HG02588 (cell line): Measurements from ENCODE around the gene HPS4.
"Not testable (repeated sequence)": the region's sequence is repeated elsewhere in the genome, so short reads cannot be mapped to it uniquely, and the experiment has no call there.

ENCODE experiments used
- ATAC-seq: cut with Tn5 transposase; IDR thresholded peaks from one replicate; pipeline ENCODE4 v1.9.1; 2021; ENCODE audit warnings: mild to moderate bottlenecking, moderate library complexity; ENCODE audit not compliant: unreplicated experiment

Gene HPS4

DNA sequence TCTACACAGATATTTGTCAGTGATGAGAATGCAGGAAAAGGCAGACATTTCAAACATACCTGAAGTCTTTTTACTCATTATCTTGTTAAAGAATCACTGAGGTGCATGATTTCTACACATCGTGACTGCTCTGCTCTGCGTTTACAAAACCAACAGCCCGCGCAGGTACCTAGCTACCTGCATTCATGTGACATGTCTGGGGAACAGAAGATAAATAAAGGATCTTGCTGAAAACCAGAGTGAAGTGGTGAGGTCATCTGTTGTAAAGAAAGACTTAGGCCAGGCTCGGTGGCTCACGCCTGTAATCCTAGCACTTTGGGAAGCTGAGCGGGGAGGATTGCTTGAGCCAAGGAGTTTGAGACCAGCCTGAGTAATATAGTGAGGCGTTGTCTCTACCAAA lies 38.8 kb downstream of the HPS4 start:
- no peak for ATAC-seq

DNA sequence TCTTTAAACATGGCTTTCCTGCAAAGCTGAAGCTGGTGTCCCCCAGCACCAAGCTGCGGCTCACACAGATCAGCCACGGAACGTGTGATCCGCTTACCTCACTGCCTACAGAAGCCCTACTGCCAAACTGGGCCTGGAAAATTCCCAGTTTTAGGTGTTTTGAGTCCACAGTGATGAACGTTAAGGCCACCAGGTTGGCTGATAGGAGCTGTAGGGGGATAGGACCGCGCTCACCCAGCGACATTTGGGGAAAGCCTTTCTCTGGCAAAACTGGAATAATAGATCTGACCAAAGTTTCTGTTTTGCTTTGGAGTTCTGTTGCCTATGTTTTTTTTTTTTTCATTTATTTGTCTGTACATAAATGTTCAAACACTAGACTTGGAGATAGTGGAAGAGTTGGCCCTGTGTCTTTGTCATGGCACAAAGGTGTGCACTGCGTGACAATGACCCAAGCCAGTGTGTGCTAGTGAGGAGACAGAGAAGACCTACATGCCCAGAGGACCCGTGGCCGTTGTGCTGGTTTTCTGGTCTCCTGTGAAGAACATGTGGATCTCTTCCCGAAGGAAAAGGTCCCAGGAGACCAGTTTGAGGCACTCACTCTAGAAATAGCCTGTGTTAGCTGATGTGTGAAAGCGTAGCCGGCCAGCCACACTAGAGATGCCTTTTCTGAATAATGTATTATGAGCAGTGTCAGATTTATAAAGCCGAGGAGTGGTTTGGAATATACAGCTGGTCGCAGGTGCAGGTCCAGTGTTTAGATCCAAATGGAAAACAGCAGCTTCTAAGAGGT lies 39.5 kb downstream of the HPS4 start:
- no peak for ATAC-seq

DNA sequence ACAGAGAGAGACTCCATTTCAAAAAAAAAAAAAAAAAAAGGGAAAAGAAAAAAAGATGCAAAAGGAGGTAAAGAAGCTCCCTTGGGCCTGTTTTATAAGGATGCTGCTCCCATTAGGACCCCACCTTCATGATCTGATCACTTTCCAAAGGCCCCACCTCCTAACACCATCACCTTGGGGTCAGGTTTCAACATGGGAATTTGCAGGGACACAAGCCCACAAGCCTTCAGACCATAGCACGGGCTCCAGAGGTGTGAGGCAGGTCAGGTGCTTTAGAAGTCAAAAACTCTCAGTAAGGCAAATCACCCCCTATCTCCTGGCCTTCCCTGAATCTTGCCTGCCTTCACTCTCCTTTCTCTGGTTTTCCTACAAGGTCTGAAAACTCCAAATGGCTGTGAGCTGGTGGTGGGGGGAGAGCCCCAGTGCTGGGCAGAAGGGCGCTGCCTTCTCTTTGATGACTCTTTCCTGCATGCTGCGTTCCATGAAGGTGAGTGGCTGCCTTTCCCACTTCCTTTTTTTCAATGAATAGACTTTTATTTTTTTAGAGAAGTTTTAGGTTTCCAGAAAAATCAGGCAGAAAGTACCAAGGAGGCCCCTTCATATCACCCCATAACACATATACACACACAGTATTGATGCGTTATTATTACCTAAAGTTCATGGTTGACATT lies 41.4 kb downstream of the HPS4 start:
- no peak for ATAC-seq

DNA sequence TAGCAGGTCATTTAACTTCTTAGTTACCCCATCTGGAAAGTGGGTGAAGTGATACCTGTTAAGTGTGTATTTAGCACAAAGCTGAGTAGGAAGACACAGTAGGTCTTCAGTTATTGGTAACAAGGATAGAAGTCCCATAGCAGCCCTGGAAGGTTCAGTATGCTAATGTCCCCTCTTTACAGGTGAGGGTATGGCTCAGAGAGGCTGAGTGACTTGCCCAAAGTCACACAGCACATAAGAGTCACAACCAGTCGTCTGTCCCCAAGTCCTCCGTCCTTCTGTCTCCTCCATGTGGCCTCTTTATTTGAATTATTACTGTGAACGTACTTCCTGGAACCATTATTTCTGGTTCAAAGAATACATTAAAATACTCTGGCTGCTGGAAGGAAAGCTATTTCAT lies 44.0 kb downstream of the HPS4 start:
- no peak for ATAC-seq

DNA sequence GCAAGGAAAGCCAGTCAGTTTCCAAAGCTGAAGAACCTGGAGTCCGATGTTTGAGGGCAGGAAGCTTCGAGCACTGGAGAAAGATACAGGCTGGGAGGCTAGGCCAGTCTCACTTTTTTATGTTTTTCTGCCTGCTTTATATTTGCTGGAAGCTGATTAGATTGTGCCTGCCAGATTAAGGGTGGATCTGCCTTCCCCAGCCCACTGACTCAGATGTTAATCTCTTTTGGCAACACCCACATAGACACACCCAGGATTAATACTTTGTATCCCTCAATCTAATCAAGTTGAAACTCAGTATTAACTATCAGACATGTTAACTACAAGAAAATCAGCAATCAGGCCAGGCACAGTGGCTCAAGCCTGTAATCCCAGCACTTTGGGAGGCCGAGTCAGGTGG lies 44.8 kb downstream of the HPS4 start:
- not testable (repeated sequence) for ATAC-seq

DNA sequence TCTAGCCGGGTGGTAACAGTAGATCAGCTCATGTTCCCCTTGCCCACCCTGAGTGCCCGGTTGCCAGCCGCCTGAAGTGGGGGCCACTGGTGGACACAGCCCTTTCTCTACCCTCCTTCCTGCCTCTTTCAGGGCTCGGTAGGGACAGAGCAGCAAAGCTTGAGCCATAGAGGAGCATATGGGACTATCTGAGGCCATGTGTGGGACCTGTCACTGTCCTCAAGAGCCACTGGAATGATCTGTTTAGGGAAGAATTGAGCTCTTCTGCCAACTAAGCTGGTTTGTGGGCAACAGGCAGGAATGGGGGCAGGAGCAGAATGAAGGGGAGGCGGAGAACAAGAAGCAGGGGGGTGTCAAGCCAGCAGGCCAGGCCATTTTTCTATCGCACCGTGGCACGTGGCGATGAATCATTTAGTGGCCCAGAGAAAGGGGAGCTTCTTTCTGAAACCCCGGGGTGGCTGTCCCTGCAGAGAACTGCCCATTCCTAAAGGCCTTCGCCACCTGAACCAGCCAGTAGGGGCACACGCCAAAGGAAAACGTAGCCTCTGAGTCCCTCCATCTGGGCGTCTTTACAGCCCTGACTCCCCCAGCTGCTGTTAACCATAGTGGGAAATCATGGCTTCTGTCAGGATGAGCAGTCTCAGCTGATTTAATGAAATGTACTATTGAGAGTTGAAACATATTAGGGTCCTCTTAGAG lies 45.7 kb downstream of the HPS4 start:
- no peak for ATAC-seq

DNA sequence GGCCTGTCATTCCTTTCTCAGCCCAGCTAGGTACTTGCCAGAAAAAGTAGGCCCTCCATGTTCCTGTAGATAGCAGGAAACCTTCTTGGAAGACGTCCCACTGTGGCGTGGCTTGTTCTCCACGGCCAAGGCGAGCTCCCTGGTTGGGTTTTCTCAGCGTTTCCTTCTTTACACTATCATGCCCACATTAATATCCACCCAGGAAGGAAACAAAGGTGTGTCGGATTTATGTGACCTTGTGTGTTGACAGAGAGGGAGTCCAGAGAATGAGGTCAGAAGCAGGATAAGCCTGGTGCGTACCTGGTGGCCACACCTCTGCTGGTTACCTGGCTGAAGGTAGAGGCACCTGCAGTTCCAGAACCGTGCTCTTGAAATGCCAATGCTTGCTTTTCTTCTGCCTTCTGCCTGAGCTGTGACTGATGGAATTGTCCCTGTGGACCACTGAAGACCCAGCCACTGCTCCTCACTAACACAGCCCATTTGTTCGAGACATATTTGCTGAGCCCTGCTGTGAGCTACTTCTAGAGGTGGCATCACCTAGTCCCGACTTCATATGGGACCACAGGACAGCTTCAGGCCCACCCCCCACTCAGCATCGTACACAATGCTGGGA lies 46.6 kb downstream of the HPS4 start:
- no peak for ATAC-seq

DNA sequence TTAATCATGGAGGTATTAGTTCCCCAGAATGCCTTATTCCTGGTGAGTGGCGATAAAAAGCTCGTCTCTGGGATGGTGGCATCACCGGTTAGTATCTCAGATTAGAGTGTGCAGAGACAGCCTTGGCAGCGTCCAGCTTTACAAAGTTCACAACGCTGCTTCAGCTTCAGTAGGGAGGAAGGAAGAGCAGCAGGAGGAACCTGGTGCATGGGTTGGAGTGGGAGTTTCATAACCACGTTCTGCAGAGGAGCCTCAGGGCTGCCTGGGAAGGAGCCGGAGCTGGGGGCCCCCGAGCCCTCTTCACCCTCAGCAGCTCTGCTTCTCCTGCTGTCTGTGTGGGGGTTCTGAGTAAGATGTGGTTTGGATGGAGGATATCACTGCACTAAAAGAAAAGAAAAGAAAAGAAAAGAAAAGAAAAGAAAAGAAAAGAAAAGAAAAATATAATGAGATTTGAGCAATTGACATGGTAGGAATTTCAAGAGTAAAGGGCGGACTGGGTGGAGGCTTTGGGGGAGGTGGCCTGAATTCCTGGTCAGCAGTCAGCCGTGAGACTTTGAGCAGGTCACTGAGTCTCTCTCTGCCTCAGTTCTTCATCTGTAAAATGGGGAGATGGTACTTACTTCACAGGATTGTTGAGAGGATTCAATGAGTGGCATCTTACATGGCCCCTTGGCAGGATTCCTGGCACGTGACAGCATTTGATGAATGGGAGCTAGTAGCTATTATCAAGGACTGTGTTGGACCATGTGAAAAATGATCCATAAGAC lies 48.1 kb downstream of the HPS4 start:
- ATAC-seq: no peak

DNA sequence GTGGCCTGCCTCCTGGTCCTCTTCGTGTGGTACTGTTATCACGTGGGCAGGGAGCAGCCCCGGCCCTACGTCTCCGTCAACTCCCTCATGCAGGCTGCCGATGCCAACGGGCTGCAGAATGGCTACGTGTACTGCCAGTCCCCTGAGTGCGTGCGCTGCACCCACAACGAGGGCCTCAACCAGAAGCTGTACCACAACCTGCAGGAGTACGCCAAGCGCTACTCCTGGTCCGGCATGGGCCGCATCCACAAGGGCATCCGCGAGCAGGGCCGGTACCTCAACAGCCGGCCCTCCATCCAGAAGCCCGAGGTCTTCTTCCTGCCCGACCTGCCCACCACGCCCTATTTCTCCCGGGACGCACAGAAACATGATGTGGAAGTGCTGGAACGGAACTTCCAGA lies 49.8 kb downstream of the HPS4 start:
- ATAC-seq: no peak

DNA sequence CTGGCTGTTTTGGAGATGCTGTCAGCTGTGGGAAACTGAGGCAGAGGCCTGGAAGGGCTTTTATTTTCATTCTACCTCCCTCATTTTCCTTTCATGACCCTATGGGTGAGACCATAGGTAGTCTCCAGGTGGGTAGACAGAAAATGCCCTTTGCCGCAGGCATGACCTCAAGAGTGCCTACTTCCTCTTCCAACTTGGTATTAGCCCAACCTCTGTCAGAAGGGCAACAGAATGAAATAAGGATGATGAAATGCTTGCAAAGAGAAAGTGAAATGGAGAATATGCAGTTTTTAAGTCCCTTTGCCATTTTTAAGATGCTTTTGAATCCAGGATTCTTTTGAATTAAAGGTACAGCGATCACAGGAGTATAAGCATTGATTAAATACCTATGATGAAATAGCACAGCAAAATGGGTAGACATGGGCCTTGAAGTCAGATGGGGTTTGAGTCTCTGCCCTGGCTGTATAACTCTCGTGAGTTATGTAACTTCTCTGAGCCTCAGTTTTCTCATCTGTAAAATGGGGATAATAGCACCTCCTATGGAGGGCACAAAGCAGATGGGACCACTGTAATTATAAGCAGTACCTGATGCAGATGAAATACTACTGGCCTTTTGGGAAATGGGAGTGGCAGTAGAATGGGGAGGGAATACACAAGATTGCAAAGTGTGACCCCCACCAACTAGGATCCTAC lies 50.8 kb downstream of the HPS4 start:
- ATAC-seq: no peak

DNA sequence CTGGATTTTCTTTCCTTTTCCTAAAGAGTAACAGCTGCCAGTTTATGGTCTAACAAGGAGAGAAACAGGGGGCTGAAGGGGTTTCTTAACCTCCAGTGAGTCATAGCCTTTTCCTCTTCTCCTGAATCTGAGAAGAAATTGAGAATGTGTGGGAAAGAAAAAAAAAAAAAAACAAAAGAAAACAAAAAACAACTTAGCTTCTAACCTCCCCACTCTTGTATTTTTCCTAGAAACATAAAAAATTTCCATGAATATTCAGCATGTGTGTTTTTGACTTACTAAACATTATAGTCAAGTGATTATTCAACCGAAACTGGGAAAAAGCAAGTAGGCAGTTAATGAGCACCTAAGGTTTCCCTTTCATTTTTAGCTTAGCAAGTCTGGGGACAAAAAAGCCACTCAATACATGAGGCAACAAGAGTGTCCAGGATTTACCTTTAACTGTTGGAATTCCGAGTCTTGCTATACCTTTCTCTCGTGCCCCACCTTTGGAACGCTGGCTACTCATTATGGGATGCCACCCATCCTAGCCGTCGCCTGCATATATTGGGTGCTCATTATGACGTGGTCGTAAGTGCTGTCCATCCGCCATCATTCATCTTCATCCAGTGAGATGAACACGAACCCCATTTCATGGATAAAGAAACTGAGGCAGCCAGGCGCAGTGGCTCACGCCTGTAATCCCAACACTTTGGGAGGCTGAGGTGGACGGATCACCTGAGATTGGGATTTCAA lies 52.2 kb downstream of the HPS4 start:
- no peak for ATAC-seq

DNA sequence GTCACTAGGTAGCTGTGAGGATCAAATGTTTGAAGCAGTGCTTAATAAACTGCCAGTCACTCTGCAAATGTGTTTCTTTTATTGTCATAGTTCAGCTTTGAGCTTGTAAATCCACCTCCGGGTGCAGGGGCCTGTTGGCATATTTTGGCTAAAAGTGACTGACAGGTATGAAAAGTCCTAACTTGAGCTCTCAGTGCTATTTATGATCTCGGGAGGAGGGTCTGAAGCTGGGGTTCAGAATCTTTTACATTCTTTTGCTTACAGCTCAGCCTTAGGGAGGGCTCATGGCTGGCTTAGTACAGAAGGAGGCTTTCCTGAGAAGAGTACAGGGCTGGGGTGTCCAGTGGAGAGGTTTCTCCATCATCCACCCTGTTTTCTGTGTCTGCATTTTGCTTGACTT lies 53.0 kb downstream of the HPS4 start:
- no peak for ATAC-seq

DNA sequence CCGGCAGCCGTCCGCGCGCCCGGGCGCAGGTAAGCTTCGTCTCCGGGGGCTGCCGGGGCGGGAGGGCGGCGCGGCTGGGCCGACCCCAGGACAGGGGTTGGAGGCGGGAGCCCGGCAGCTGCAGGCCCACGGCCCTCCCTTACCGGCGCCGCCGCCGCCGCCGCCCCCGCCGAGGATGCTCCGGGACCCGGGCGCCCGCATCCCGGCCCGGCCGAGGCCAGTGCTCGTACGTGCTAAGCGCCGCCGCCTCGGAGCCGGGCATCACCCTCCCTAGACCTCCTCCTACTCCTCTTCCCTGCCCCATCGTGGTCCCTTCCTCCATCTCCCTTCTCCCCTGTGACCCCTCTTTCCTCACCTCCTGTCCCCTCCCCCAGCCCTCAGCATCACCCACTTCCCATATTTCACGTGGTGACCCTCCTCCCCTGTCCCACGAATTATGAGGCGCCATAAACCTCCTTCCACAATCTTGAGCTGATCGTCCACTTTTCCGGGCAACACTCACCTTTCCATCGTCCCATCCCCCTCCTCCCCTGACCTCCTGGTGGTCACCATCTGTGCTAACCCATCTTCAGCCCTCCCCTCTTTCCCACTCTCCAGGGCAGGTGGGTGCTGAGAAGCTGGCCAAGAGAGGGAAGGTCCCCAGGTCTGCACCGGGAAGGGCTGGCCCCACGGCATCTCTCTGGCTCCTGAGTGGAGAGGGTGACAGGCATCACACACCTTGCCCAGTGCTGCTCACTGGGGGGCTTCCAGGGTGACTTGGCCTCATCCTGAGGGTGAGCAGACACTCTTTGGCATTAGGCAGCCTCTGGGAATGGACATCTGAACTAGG lies 53.9 kb downstream of the HPS4 start:
- ATAC-seq: peak; percentile 6

DNA sequence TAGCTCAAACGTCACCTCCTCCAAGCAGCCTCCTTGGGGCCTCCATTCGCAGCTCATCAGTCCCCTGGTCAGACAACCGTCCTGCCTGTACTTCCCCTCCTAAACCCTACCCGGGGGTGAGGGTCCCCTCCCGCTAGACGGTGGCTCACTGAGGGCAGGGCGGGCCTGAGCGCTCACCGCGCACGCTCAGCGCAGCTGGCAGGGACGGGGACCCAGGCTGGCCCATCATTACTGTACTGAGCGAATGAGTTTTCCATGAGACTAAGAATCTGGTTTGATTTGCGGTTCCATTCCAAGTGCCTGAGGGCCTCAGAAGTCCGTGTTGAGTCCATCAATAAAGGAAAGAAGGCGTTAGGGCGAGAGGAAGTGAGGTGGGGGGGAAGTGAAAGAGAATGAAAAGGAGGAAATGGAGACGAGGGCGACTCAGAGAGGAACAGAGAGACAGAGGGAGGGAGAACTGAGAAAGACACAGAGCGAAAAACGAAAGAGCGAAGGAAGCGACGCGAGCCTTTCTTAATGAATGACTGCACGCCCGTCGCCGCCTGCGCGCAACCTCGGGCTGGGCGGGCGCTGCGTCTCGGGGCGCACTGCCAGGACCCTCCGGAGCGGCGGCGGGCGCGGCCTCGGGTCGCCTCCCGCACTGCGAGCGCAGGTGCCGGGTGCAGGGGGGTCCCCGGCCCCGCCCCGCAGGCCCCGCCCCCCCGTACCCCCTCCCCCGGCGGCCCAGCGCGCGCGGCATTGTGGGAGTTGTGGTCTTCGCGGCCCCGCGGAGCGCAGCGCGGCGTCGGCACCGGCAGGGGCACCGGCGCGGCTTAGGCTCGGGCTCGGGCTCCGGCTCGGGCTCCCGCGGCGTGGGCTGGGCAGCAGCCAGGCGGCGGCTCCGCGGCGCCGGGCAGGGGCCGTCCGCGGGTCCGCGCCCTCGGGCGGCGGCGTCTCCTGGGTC lies 54.8 kb downstream of the HPS4 start, which contains the start of gene ASPHD2:
Gene ASPHD2, plus strand, starts transcription at position 746 of the 943 bp plus-strand sequence. CDS start 4,356 bp downstream, outside the sequence.
- ATAC-seq: peak; percentile 61

DNA sequence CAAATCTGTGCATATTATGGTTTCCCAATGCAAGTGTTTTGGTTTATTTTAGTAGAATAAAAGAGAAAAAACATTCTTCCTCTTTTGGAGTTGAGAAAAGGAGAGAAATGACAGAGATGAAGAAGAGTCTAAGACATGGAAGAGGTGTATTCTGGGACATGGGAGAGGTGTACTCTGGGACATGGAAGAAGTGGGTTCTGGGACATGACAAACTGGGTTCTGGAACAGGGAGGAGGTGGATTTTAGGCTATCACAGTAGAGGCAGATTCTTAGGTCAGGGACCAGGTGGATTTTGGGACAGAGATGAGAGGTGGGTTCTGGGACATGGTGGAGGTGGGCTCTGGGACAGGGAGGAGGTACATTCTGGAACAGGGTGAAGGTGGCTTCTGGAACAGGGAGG lies 56.7 kb downstream of the HPS4 start:
- ATAC-seq: no peak

DNA sequence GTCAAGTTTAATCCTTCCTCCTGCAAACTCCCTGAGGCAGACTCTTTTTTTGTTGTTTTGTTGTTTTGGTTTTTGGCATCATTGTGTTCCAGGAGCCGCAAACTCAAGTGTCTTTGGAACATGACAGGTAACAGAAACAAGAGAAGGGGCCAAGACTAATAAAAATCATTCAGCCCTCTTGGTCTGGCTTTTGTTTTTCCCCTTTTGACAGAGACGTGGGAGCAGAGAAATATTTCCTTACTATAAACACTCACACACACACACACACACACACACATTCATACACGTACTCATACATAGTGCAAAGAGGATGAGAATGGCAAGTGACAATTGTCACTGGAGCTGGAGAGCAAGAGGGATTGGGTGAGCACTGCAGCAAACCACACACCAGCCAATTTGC lies 65.0 kb downstream of the HPS4 start:
- ATAC-seq: no peak

DNA sequence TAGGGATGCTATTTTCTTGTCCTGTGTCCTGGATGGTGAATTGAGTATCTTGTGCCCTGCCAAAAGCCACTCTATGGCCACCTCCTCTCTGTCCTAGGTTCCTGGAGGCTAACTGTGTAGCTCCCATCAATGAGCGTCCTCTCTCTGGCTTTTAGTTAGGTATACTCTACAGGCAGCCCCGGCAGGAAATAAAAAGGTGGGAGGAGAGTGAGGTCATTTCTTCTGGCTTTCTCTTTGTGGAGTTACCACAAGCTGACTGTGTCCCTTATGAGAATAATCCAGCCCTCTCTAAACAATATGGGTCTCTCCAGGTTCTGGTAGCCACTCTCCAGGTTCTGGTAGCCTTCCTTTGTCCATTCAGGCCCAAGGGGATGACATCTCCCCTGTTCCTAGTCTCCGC lies 66.2 kb downstream of the HPS4 start:
- no peak for ATAC-seq
